AG04449 (cell line): ENCODE measurements around the gene ETV6.

ENCODE experiments used
- CTCF ChIA-PET: fragments of 350-600 bp; formaldehyde crosslinking; extraction: SDS; loops from one replicate; lab custom pipeline; 2021; ENCODE audit warnings: antibody characterized with exemption; lab: Yijun Ruan, JAX
- POLR2A ChIA-PET: fragments of 400-600, 350-600 bp; formaldehyde crosslinking; extraction: SDS; loops from one replicate; lab custom pipeline; 2020; ENCODE audit warnings: antibody characterized with exemption, inconsistent platforms; lab: Yijun Ruan, JAX
- DNase-seq: peaks from one replicate; pipeline ENCODE4 v3.0.0-alpha.2; 2010; ENCODE audit warnings: low read depth, low spot score
- H3K4me3 ChIP-seq: 2 replicates; pipeline ENCODE4 v1.5.1; 2011; ENCODE audit warnings: low read depth, mild to moderate bottlenecking, control low read depth, low read length
- TF ChIP-seq, protein P1 (sequence below): IDR thresholded peaks from one replicate; pipeline ENCODE4 v1.5.1; 2011; ENCODE audit warnings: mild to moderate bottlenecking, moderate library complexity, low read length, control low read depth, inconsistent platforms; ENCODE audit not compliant: insufficient read depth; ENCODE audit errors: missing control alignments

ETV6 gene

DNA sequence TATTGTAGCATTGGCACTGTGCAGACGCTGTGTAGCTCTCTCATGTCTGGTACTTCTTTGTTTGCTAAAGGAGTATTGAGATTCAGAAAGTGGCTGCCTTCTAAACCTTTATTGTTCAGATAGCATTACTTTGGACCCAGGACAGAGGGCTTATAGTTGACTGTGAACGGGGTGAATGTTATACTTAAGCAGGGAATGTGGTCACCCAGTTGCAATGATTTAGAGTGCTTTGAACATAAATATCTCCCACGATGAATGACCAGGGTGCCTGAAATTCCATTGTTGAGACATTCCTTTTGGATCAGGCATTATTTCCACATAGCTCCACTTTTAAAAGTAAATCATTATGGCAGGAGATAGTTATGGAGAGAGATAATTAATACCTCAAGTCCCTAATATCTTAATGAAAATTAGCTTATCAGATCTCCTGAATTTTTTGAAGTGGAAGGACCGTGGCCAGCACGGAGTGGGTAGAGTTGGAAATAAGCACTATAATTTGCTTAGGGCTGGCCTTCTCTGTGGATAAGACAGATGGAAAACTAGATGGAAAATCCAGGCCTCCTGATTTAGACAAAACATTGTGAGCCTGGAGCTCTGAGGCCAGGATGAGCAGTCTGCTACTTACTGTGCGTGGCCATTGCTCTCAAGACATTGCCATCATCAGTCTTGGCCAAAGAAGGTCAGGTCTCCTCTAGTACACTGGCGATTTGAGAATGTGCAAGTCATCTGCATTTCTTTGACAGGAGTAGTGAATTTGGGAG, 114.5 kb downstream of the ETV6 start:
- TF ChIP-seq, protein P1, sequence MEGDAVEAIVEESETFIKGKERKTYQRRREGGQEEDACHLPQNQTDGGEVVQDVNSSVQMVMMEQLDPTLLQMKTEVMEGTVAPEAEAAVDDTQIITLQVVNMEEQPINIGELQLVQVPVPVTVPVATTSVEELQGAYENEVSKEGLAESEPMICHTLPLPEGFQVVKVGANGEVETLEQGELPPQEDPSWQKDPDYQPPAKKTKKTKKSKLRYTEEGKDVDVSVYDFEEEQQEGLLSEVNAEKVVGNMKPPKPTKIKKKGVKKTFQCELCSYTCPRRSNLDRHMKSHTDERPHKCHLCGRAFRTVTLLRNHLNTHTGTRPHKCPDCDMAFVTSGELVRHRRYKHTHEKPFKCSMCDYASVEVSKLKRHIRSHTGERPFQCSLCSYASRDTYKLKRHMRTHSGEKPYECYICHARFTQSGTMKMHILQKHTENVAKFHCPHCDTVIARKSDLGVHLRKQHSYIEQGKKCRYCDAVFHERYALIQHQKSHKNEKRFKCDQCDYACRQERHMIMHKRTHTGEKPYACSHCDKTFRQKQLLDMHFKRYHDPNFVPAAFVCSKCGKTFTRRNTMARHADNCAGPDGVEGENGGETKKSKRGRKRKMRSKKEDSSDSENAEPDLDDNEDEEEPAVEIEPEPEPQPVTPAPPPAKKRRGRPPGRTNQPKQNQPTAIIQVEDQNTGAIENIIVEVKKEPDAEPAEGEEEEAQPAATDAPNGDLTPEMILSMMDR = no peak
- ChIA-PET CTCF (interaction anchor here (1.0 to 2.0 kb wide), 4 partner anchors 10 to 270 kb away, joined by 3 to 11 read pairs (median 5); no protein-coding TSS in a partner anchor), POLR2A (interaction anchor here (0.6 to 4.0 kb wide), 7 partner anchors 9 to 59 kb away, joined by 3 to 20 read pairs (median 5); no protein-coding TSS in a partner anchor)
- H3K4me3 ChIP-seq = no peak overlapping the region
- DNase-seq = peak; percentile 70

DNA sequence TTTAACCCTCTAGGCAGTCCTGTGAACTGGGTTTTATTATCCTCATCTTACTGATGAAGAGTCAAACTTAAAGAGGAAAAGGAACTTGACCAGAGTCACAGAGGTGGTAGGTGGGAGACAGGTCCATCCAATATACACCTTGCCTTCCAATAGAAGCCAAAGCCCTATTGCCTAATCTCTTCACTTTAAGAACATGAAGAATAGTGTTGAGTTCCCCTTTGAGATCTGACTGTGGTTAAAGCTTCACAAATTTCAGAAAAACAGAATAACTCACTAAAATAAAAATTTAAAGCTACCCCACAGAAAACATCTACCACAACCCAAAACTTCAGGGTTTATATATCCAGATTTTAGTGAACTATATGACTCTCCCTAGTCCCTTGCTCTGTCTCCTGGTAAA, 115.4 kb downstream of the ETV6 start:
- ChIA-PET POLR2A (interaction anchor here (1.1 to 4.0 kb wide), 3 partner anchors 9 to 33 kb away, joined by 3 to 20 read pairs (median 6); no protein-coding TSS in a partner anchor), CTCF (interaction anchor here (1.0 to 2.0 kb wide), 3 partner anchors 15 to 269 kb away, joined by 3 to 11 read pairs (median 5); no protein-coding TSS in a partner anchor)
- TF ChIP-seq, protein P1 = no peak
- H3K4me3 ChIP-seq = no peak overlapping the region
- no peak for DNase-seq

DNA sequence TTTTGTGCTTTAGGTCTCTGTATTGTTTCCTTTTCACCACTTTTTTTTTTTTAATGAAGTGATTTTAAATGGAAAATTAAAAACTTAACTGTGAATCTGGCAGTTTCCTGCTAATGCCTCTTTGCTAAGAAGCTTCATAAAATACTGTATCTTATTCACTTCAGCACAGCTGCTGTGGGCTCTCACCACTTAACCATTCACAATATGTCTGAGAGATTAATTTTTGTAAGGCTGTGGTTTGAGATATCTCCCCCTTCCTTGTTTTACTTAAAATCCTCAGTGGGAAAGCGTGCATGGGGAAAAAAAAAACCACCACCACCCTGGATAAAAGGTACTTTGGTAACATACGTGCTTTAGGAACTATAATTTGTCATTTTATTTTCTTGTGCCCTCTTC, 115.9 kb downstream of the ETV6 start:
- TF ChIP-seq, protein P1 = no peak
- DNase-seq = no peak
- CTCF ChIA-PET = interaction anchor here (1.4 kb wide), 1 partner anchor 184 kb away, joined by 7 read pairs; no protein-coding TSS in a partner anchor
- POLR2A ChIA-PET = interaction anchor here (0.7 to 4.0 kb wide), 4 partner anchors 10 to 115 kb away, joined by 3 to 20 read pairs (median 4); partner anchors contain the start of gene ETV6
- no peak overlapping the region for H3K4me3 ChIP-seq

DNA sequence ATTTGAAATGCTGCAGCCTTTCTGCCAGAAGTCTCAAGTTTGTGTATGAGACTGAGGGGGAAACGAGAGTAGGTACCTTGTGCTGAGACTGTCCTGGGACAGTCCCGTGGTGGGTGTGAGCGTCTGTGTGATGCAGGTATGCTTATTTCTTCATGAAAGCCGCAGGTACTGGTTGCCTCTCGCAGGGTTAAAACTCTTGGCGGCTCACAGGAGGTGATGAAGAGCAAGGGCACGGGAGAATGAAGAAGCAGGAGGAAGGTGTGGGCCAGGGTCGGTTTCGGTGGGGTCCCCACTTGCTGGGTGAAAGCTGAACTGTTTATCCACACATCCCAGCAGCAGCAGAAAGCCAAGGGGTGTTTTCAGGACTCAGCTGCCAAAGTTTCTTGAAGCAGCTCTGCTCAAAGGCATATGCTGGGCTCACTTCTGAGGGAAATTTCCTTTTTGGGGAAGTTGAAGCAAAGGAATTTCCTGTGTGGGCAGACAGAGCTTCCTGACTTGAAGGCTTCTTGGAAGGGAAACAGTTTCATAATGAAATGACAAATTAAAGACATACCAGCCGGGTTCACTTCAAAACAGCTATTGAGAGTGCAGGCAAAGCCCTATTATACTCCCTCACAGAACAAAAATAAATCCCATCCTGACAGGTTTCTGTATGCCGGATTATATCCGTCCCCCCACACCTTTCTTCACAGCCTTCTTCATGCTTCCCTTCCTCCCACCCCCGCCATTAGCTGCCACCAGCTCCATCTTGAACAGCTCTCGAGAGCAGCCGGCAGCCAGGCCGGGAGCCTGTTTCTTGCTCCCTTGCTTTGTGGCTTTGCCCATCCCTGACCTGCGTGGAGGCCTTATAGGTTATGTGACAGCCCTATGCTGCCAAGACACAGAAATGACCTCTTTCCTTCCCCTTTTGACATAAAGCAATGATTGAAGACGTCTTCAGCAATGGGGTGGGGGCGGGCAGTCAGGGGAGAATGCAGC, 116.6 kb downstream of the ETV6 start:
- ChIA-PET POLR2A (interaction anchor here (0.6 to 4.0 kb wide), 7 partner anchors 11 to 267 kb away, joined by 3 to 20 read pairs (median 5); partner anchors contain the start of gene ETV6), CTCF (interaction anchor here (1.1 to 1.5 kb wide), 3 partner anchors 185 to 267 kb away, joined by 3 to 7 read pairs (median 4); no protein-coding TSS in a partner anchor)
- no peak for DNase-seq
- TF ChIP-seq, protein P1 = no peak
- H3K4me3 ChIP-seq = no peak overlapping the region

DNA sequence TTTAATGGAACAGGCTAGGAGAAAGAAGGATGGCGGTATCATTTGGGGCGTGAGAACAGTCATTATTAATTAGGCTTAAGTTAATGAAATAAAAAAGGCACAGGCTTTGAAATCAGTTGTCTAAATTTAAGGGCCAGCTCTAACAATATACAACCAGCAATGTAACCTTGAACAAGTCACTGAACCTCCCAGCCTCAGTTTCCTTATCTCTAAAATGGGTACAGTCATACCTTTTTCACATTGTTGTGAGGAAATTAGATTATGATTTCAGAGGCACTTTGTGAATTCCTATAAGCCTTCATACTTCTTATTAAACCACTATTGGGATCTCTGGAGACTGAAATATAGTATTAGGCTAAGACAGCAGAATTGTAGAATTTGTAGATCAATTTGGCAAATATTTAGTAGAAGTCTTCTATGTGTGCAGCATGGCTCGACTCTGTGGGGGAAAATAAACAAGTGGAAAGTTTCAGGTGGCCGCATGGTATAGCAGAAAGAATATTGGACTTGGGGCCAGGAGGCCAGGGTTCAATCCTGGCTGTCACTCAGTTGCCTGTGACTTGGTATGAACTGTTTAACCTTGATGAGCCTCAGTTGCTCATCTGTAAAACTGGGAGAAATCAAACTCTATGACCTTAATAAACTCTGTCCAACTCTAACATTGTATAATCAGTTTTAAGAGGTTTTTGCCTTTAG, 117.7 kb downstream of the ETV6 start:
- ChIA-PET POLR2A (interaction anchor here (0.6 to 1.6 kb wide), 5 partner anchors 12 to 266 kb away, joined by 3 to 6 read pairs (median 5); no protein-coding TSS in a partner anchor), CTCF (interaction anchor here (1.1 to 1.5 kb wide), 2 partner anchors 265 to 266 kb away, joined by 3 to 4 read pairs; no protein-coding TSS in a partner anchor)
- no peak for DNase-seq
- H3K4me3 ChIP-seq = no peak overlapping the region
- TF ChIP-seq, protein P1 = no peak
